Activated naive CD8-positive, alpha-beta T cell treated with anti-CD3 and anti-CD28 coated beads for 36 hours (primary cell): ENCODE results near the gene CCM2. TPM values are rescaled to one million over a fixed set of nuclear protein-coding genes. Genes with fewer than 3 reads are reported as not detected.

Source experiments
- DNase-seq: peaks from one replicate; pipeline ENCODE4 v3.0.0; 2021
- H3K27ac Mint-ChIP-seq: one replicate; pipeline ENCODE4 v1.8.0; 2022; ENCODE audit warnings: mild to moderate bottlenecking, moderate library complexity, mixed read lengths
- H3K27me3 Mint-ChIP-seq: one replicate; pipeline ENCODE4 v1.8.0; 2022; ENCODE audit warnings: mild to moderate bottlenecking, mixed read lengths
- H3K36me3 Mint-ChIP-seq: one replicate; pipeline ENCODE4 v1.8.0; 2021; ENCODE audit warnings: mild to moderate bottlenecking, mixed read lengths
- H3K4me1 Mint-ChIP-seq: one replicate; pipeline ENCODE4 v1.8.0; 2021; ENCODE audit warnings: mixed read lengths
- H3K4me3 Mint-ChIP-seq: one replicate; pipeline ENCODE4 v1.8.0; 2022; ENCODE audit warnings: mild to moderate bottlenecking, moderate library complexity, mixed read lengths
- H3K9me3 Mint-ChIP-seq: one replicate; pipeline ENCODE4 v1.8.0; 2022; ENCODE audit warnings: mixed read lengths
- total RNA-seq, 2 experiments: library from RNA; stranded (reverse); gene quantifications; one replicate each; pipeline ENCODE4 v1.2.3, GENCODE V29; 2021

Gene CCM2
- total RNA-seq, 2 experiments from 2014 or later = 50.8 to 51.6 TPM

DNA sequence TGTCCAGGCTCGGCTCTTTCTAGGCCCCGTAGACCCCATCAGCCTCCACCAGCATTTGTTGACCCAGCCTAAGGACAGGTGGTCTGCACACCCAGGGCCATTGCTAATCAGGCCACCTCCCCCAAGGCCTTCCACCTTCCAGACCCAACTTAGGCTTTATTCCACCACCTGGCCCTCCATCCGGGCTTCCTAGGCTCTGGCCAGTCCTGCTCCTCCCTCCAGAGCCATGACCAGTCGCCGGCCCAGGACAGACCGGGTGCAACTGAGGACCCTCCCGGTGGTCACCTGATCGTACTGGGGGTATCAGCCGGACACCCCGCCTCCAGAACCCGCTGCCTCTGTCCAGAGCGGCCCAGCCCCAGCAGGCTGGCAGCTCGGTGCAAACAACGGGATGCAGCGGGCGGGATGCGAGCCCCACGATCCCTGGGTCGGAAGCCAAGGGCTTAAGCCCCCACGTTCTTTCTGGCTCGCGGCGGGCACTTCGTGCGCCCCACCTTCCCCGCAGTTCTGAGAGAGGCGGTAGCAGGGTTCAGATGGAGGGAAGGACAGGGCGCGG is 88.2 kb downstream of the CCM2 start:
- peak overlapping the region; percentile 50 for H3K4me3 Mint-ChIP-seq
- H3K36me3 Mint-ChIP-seq = no peaks in the 10 kb centered on the region
- H3K27ac Mint-ChIP-seq = no peak overlapping the region
- no peak for DNase-seq
- peaks cover 6% of the 10 kb centered on the region for H3K4me1 Mint-ChIP-seq
- H3K9me3 Mint-ChIP-seq = no peaks in the 10 kb centered on the region
- H3K27me3 Mint-ChIP-seq = peaks cover 3% of the 10 kb centered on the region

DNA sequence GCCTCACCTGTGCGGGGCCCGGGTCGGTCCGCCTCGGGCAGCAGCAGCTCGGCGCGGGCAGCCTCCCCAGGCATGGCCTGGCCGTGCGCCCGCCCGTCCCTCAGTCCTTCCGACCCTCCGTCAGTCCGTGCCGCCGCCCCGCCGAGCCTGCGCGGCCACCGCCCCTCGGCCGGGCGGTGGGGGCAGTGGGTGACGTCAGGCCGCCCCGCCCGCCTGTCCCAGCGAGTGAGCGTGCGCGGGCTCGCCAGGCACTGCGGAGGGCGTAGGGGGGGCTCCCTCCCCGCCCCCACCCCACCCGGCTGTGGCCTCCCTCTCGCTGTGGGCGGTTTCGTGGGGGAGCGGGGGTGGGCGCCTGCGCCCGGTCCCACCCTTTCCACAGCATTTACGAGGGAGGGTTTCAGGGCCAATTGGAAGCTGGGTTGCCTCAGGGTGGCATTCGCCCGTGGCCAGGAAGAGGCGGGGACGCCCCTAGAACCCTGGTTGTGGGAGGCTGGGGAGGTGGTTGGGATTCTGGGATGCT is 88.9 kb downstream of the CCM2 start, which contains the start of gene NACAD:
Gene NACAD, minus strand, starts transcription at position 149 of the 520 bp plus-strand sequence. Its CDS starts 75 bp downstream, at position 74.
- H3K27ac Mint-ChIP-seq = no peak within 1 kb of the TSS
- peaks cover 6% of the 10 kb centered on the region for H3K4me1 Mint-ChIP-seq
- no peaks in the 10 kb centered on the region for H3K9me3 Mint-ChIP-seq
- no peaks in the 10 kb centered on the region for H3K36me3 Mint-ChIP-seq
- peak within 1 kb of the TSS; percentile 80 for H3K4me3 Mint-ChIP-seq
- DNase-seq = peak; percentile 50
- H3K27me3 Mint-ChIP-seq = peaks cover 3% of the 10 kb centered on the region

DNA sequence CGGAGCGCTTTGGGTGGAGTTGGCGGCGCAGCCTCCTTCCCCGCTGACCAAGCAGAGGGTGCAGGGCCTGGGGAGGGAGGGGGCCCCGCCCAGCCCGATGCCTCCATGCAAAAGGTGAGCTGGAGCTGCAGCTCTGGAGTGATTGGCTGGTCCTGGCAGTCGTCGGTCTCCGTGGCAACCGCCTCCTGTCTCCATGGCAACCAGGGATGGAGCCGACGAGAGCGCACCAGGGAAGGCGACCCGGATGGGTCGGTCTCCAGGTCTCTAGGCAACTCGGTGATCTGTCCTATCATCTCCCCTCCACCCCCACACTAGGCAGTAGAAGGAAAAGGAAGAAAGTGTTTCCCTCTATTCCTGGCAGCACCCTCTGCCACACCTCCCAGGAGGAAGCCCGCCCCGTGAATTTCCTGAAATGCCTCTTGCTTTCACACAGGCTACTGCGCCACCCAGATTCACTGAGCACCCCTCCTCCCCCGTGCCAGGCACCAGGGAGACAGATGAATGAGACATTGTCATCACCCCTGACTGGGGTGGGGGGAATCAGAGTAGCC is 89.4 kb downstream of the CCM2 start:
- Mint-ChIP-seq H3K4me1 (peaks cover 6% of the 10 kb centered on the region), H3K27ac (no peak overlapping the region), H3K9me3 (no peaks in the 10 kb centered on the region), H3K4me3 (peak overlapping the region; percentile 80), H3K27me3 (peaks cover 3% of the 10 kb centered on the region), H3K36me3 (no peaks in the 10 kb centered on the region)
- DNase-seq = peak; percentile 80

DNA sequence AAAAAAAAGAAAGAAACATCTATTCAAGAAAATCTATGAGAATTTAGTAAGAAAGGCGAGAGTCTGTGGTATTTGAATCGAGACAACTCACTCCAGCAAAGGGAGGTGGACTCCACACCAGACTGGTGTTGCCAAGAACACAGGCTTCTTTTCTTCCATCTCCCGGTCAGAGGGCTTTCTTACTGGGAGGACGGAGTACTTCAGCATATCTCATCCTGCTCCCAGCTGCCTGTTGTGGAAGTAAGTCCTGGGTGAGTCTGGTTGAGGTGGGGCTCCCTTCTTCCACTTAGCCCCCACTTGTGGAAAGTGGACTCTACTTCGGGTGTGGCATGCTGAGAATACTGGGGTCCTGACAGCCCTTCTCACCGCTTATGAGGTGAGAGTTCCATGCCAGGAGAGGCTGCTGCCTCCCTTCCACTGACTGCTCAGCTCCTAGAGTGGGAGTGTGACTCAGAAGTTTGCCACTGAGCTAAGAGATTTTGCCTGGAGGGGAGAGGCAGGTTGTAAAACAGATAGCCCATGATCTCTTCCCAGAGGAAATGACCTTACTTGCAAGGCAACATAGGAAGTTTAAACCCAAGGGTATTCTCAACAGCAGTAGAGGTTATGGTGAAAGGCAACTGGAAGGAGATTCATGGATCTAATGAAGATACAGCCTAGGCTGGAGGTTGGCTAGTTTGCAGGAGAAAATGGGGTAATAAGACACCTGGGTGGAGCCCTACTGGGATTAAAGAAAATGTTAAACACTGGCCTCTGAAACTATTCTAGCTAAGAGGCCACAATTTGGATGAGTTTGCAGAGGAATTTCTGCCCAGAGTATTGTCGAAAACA is 92.3 kb downstream of the CCM2 start:
- Mint-ChIP-seq H3K9me3 (no peaks in the 10 kb centered on the region), H3K27me3 (peaks cover 3% of the 10 kb centered on the region), H3K27ac (no peak overlapping the region), H3K4me3 (no peak overlapping the region), H3K4me1 (peaks cover 6% of the 10 kb centered on the region), H3K36me3 (no peaks in the 10 kb centered on the region)
- DNase-seq = no peak

DNA sequence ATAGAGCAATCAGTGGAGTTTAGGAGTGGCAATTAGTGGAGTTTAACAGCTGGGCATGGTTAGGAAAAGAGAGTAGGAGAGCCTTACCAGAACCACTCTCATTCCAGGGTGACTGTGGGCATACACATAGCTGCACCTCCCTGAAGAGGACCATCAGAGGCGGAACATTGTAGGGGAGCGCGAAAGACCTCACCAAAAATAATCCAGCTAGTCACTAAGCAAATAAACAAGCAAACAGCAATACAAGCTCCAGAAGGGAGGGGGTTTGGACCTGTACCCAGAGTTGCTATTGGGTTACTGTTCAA is 92.9 kb downstream of the CCM2 start:
- Mint-ChIP-seq H3K27ac (no peak overlapping the region), H3K4me3 (no peak overlapping the region), H3K9me3 (no peaks in the 10 kb centered on the region), H3K4me1 (peaks cover 6% of the 10 kb centered on the region), H3K27me3 (peaks cover 3% of the 10 kb centered on the region), H3K36me3 (no peaks in the 10 kb centered on the region)
- no peak for DNase-seq

DNA sequence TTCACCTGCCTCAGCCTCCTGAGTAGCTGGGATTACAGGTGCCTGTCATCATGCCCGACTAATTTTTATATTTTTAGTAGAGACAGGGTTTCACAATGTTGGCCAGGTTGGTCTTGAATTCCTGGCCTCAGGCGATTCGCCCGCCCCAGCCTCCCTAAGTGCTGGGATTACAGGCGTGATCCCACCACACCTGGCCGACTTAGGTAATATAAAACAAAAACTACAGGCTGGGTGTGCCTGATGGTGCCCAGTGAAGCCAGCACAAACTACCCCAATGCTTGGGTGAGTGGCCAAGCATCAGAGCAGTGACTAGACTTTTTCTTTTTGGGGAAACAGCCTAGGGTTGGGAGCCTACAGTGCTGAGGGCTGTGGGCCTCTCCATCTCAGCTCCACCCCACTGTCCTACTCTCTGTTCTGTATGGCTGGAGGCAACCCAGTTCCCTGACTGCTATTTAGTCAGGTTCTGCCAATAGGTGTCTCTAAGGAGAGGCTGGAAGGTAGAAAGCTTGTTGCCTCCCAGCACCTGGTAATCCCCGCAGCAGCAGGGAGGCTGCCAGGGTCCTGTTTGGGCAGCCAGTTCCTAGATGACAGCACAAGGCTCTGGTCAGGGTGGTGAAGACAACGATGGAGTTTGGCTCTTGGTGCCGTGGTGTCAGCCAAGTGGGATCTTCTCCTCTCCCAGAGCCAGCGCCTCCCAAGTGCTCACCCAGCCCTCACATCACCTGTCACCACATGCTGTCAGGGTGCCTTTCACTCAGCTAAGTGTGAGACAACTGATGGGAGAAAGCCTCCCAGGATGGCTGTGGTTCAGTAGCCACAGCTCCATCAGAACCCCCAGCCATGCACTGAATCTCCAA is 99.2 kb downstream of the CCM2 start:
- Mint-ChIP-seq H3K27ac (no peak overlapping the region), H3K36me3 (peaks cover 9% of the 10 kb centered on the region), H3K9me3 (no peaks in the 10 kb centered on the region), H3K27me3 (no peaks in the 10 kb centered on the region), H3K4me3 (no peak overlapping the region), H3K4me1 (no peaks in the 10 kb centered on the region)
- no peak for DNase-seq

DNA sequence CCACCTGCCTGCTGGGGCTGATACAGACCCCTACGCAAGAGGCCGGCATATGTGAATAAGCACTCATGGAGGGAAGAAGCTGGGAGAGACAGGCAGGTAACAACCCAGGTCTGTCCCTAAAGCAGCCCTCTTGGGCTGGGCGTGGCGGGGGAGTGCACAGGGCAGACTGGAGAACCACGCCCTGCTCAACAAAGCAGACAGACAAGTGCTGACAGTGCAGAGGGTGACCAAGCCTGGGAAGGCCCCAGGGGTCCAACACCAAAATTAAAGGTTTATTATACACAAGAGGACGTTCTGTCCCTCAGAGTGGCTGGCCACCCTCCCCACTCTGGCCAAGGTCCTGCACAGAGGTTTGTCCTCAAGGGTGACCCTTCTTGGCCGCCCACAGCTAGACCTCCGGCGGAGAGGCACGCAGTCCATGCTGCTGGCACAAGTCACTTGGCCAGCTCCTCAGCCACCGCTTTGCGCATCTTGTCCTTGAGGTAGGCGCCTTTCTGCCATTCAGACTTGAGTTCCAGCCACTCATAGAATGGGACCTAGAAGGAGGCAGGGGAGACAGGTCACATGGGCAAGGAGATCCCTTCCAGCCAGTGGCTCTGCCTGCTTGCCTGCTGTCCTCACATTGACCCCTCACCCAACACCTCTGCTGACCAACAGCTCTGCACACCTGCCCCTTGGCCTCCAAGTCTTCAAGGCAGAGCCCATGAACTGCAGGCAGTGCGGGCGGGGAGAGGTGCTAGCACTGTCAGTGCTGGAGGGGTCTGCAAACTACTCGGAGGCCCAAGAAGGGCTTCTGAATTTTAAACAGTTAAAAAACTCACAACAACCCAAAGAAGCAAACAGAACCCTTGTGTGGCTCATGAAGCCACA is 100.1 kb downstream of the CCM2 start:
- H3K36me3 Mint-ChIP-seq = peaks cover 11% of the 10 kb centered on the region
- no peak for DNase-seq

DNA sequence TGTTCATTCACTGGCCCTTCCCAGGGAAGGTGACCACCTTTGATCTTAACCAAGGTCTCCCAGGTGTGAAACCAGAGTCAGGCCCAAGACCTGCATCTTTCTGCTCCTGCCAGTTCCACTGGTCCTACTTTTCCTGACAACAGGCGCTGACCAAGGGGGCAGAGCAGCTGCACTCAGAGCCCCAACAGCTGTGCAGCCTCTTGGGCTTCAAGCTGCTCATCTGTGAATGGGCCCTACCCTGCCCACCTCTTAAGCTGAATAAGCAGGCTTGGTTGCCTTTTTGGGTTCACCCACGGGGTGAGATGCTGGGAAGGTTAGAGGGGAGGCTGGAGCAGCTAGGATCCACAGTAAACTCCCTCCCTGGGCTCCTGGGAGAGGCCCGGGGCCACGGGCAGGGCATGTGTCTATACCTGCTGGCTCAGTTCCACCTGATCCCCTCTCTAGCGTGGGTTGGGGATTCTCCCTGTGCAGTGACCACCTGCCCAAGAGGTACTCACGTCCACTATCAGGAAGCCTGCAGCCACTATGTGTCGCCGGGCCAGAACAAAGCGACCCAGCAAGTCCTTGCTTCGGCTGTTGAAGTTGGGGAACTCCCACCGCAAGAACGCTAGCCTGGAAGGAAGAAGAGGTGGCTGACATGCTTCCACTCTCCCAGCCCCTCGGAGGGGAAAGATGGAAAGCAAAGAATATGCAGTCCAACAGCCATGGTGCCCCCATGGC is 100.9 kb downstream of the CCM2 start:
- no peak overlapping the region for H3K4me3 Mint-ChIP-seq
- no peaks in the 10 kb centered on the region for H3K9me3 Mint-ChIP-seq
- H3K27me3 Mint-ChIP-seq = no peaks in the 10 kb centered on the region
- H3K4me1 Mint-ChIP-seq = peaks cover under 1% of the 10 kb centered on the region
- peaks cover 15% of the 10 kb centered on the region for H3K36me3 Mint-ChIP-seq
- no peak overlapping the region for H3K27ac Mint-ChIP-seq
- DNase-seq = no peak

More for the DNA sequence above, 100.1 kb downstream of the CCM2 start:
- Mint-ChIP-seq H3K27ac (no peak overlapping the region), H3K4me3 (no peak overlapping the region), H3K4me1 (no peaks in the 10 kb centered on the region), H3K9me3 (no peaks in the 10 kb centered on the region), H3K27me3 (no peaks in the 10 kb centered on the region)

DNA sequence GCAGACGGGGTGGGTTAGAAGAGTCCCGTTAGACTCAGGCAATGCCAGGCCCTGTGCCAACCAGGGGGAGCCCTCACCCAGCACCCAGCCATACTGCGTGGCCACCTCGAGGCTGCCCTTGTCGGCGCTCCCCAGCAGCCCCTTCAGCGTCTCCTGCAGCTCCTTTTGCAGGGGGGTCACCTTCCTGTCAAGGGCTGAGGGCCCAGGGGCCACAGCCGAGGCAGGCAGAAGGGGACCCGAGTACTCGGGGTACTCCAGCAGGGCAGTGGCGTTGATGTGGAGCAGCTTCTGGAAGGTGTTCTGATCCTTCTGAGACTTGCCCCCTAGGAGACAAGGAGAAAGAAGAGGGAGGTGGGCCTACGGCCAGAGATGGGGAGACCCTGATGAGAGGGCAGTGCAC is 101.7 kb downstream of the CCM2 start:
- no peak for DNase-seq
- H3K9me3 Mint-ChIP-seq = no peaks in the 10 kb centered on the region
- no peaks in the 10 kb centered on the region for H3K27me3 Mint-ChIP-seq
- no peak overlapping the region for H3K4me3 Mint-ChIP-seq
- H3K36me3 Mint-ChIP-seq = peaks cover 16% of the 10 kb centered on the region
- peaks cover 6% of the 10 kb centered on the region for H3K4me1 Mint-ChIP-seq
- peak overlapping the region; percentile 65 for H3K27ac Mint-ChIP-seq

DNA sequence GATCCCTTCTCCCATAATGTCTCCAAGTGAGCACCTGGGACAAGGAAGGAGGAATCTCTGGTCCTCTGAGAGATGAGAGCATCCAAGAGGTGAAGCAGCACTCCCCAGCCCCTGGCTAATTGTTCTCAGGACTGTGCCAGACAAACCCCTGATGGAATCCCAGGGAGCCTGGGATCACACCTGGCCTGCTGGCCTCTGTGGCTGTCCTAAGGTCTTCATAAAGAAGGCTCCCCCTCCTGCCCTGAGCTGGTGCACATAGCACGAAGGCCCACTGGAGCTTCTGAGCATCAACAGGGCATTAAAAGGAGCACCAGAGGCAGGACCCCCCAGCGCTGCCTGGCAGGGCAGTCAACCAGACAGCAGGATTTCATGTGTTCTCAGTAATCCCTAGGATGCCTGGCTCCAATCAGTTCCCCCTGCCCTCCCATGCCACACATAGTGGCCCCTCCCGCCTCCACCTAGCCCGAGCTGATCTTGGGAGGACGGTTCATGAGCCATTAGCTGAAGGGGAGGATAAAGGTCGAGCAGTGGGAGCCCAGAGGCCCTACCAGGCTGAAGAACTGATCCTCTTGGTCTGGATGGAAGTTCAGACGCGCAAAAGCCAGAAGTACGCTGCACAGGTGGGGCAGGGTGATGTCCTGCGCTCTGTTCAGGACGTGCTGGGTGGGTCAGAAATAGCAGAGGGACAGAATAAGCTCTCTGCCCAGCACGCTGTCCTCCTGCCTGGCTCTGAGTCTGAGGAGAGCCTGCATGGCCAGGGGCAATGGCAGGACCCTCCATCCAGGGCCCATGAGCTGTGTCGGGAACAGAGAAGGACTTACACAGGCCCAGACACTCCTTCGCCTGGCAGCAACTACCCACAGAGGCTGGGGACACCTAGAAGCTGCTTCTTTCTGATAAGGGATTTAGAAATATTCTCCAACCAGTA is 103.0 kb downstream of the CCM2 start:
- Mint-ChIP-seq H3K4me3 (no peak overlapping the region), H3K36me3 (peaks cover 27% of the 10 kb centered on the region), H3K27me3 (no peaks in the 10 kb centered on the region), H3K9me3 (no peaks in the 10 kb centered on the region), H3K4me1 (peaks cover 19% of the 10 kb centered on the region), H3K27ac (no peak overlapping the region)
- no peak for DNase-seq

DNA sequence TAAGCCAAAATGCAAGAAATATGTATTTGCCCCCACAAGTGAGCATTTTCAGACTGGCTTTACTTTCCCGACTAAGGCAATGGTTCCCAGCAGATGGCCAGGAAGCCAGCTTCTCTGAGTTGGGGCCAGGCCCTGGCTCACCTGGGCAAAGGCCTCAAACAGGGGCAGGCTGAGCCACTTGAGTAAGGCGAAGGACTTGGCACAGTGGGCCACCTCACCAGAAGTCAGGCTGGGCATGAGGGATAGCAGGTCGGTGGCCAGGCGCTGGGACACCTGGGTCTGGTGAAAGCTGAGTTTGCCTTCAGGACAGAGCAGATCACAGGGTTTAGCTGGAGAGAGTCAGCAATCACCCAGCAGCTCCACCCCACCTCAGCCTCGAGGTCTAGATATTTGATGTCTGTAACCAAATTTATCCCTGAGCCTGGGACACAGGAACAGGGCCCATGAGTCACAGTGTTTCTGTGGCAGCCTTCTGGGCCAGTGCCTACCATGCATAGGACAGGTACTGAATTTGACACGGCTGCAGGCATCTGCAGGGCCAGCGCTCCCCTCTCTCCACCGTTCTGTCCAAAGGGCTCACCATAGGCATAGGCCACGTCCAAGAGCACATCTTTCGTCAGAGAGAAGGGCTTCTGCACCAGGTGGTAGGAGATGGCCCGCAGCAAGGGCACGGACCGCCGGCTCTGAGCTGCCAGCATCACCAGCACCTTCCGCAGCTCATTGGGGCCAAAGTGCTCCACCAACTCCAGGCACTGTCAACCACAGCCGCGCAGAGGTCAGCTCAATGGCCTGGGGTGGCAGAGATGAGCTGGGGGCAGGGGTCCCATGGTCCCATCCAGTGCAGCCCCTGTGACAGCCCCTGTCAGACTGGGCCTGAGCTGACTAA is 104.2 kb downstream of the CCM2 start:
- DNase-seq = no peak
- H3K9me3 Mint-ChIP-seq = no peaks in the 10 kb centered on the region
- peaks cover 29% of the 10 kb centered on the region for H3K4me1 Mint-ChIP-seq
- no peak overlapping the region for H3K27ac Mint-ChIP-seq
- no peak overlapping the region for H3K4me3 Mint-ChIP-seq
- H3K36me3 Mint-ChIP-seq = peaks cover 37% of the 10 kb centered on the region
- H3K27me3 Mint-ChIP-seq = no peaks in the 10 kb centered on the region
